DMS53 (cell line): Measurements from ENCODE around the gene LACTBL1.
"Not testable (repeated sequence)": the region's sequence is repeated elsewhere in the genome, so short reads cannot be mapped to it uniquely, and the experiment has no call there.

Experiments
- DNase-seq: peaks from one replicate; lab custom pipeline; 2025; lab: John Stamatoyannopoulos, UW

Gene LACTBL1, protein sequence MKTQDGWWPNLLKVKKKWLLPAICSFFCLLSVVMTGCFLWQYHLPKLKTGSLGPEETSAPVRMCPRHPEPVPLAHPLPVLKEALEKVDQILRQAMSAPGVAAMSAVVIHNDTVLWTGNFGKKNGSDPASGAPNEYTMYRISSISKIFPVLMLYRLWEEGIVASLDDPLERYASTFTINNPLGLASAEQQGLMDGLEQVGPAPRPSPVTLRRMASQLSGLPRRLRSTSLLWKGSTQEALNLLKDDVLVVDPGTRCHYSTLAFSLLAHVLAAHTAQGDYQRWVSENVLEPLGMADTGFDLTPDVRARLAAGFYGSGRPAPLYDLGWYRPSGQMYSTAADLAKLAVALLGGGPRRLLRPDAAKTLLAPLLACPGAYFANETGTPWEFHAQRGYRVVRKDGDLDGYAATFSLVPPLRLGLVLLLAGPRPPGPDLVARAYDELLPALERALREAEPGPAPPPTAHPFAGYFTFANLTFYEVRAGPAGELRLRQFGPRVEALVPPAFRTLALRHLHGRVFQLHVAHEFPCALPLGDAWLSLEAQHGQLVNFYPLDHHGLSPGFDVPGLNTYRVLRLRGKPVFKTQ

DNA sequence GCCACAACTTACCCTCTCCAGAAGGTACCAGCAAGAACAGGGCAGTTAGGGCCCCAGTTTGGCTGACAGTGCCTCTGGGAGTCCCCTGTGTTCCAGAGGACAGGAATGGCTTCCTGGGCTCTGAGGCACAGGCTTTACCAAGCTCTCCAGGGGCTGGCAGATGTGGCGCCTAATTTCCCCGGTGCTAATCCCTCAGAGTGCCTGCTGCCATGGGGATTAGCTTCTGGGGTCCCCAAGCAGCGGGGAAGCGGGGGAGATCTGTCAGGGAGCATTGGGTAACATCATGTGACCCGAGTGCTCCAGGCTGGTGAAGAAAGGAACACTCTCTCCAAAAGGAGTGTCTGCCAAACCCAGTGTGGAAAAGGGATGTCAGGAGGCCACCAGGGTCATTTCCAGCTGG lies at the start of gene LACTBL1:
TSS of gene LACTBL1 (minus strand) at position 107 of the 400 bp plus-strand sequence. CDS start 550 bp downstream, outside the sequence.
- DNase-seq, result no peak

DNA sequence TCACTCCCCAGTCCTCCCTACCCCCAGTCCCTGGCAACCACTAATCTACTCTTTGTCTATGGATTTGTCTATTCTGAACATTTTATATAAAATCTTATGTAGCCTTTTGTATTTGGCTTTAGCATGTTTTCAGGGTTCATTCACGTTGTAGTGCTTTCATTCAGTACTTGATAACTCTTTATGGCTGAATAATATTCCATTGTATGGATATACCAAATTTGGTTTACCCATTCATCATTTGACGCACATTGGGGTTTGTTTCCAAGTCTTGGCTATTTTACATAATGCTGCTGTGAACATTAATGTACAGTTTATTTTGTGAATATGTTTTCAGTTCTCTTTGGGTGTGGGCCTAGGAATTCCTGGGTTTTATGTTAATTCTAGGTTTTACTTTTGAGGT lies 49.2 kb upstream of the LACTBL1 start:
- no peak for DNase-seq

DNA sequence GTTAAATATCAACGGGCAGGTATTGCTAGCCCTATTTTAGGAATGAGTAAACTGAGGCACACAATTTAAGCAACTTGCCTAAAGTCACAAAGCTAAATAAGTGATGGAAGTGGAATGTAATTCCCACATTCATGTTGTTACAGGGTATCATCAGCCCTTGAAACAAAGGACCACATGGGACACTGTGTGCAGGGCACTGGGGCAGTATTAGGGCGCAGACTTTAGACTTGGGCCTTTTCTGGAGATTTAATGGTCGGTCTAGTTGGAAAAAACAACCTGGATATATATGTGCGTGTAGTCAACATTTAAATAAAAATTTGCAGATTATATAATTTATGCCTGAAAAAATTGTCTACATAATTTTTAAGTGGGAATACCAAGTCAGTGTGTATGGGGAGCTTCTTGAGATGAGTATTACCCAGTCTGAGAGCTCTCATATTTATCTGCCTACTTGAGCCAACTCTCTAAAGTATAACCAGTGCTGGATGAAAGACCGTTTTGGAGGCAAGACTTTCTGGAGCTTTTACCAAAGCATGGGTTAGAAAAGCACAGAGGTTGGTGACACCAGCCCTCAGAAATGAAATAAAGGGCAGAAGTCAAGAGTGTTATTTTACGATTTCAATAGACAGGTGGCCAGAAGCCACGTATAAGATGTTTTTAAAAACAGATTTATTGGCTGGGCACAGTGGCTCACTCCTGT lies 48.2 kb upstream of the LACTBL1 start:
- DNase-seq, result peak; percentile 25

DNA sequence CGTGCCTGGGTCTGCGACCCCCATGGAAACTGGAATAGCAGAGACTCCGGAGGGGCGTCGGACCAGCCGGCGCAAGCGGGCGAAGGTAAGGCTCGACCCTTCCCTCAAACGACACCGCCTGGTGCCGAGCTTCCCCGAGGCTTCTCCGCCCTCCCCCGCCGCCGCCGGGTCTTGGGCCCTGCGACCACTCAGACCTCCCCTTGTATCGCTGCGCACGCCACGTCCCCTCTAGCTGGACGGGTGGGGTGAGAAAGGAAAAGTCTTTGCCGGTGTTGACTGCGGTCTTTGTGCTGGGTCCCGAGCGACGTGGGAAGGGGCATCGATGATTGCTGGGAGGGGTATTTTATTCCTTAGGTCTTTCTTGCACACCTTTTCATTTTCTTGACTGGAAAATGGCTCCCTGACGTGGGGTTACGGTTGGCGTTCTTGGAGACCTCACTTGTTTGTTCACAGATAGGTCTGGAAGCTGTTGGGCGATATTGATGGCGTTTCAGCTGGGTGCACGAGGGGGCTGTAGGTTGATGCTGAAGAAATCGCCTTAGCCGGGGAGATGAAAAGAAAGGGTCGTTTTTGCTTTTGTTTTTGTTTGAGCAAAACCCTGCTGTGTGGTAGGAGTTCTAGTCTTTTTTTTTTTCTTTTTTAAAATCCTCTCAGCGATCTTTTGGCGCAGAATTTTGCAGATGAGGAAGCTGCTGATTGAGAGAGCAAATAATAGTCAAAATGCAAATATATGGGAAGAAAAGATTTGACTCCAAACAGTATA lies 47.4 kb upstream of the LACTBL1 start:
- peak; percentile 61 for DNase-seq

DNA sequence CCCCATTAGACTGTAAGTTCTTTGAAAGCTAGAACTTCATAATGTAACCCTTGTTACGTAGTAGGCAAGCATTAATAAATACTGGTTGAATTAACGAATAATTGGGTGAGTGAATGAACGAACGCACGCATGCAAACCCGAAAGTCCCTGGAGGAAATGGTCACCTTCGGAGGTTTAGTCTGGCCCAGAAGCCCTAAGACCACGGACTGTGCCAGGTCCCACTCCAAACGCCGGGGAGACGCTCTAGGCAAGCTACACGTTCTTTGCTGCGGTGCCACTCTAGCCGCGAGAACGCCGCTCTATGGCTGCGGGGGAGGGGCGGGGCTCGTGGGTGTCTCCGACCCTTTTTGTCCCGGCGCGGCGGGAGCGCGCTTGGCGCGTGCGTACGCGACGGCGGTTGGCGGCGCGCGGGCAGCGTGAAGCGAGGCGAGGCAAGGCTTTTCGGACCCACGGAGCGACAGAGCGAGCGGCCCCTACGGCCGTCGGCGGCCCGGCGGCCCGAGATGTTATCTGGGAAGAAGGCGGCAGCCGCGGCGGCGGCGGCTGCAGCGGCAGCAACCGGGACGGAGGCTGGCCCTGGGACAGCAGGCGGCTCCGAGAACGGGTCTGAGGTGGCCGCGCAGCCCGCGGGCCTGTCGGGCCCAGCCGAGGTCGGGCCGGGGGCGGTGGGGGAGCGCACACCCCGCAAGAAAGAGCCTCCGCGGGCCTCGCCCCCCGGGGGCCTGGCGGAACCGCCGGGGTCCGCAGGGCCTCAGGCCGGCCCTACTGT lies 46.6 kb upstream of the LACTBL1 start, which contains the start of gene KDM1A:
TSS of gene KDM1A (plus strand) at position 375 of the 769 bp plus-strand sequence. CDS start at position 504, 129 bp downstream.
- peak; percentile 99 for DNase-seq

DNA sequence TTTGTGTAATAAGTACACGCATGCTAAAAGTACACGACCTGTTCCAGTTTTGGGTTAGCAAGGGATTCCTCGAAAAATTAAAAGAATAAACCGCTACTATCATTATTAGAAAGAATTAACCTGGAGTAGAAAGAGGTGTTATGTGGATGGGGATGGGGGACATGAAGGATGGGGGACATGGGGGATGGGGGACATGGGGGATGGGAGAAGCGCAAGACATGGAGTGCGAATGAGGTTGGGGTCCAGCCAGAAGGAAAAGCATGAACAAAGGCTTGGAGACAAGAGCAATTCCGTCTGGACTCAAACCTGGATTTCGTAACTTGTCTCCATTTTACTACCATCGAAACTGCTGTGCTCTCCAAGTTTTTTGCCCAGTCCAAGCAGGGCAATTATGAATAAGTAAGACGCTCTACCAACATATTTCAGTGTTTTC lies 46.0 kb upstream of the LACTBL1 start:
- DNase-seq, result peak; percentile 72

DNA sequence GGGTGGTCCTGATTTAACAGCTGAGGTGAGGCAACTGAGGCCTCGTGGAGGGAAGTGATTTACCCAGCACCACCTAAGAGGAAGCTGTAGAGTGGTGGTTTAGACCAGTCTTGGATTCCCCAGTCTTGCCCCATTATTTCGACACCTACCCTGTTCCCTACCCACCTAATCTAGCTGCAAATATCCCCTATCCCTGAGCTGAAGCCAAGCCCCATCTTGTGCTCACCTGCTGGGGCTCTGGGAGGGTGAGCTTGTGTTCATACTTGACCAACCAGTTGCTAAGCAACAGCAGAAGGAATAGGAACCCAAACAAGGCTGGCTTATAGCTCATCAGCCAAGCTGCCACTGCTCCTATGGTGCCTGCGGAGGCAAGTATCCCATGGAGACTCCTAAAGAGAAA lies 41.0 kb upstream of the LACTBL1 start:
- peak; percentile 97 for DNase-seq

DNA sequence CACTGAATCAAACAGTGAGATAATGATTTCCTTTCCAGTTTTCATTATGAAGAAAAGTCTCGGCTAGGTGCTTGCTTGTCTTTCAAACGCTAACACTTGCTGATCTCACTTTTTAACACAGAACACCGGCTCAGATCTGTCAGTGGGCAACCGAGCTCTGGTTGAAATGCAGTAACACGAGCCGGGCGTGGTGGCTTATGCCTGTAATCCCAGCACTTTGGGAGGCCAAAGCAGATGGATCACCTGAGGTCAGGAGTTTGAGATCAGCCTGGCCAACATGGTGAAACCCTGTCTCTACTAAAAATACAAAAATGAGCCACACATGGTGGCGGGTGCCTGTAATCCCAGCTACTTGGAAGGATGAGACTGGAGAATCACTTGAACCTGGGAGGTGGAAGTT lies 37.4 kb upstream of the LACTBL1 start:
- not testable (repeated sequence) for DNase-seq

DNA sequence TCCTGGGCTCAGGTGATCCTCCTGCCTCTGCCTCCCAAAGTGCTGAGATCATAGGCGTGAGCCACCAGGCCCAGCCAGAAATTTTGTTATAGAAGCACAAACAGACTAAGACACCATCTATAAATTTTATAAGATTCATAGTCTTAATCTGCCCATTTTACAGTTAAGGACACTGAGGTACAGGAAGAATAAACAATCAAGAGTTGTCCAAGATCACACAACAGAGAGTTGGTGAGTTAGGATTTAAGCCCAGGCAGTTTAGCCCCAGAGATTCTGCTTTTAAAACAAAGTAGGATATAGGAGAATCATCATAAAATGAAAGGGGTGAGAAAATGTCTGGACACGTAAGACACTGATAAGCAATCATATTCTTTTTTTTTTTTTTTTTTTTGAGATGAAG lies 36.2 kb upstream of the LACTBL1 start:
- DNase-seq, result no peak

DNA sequence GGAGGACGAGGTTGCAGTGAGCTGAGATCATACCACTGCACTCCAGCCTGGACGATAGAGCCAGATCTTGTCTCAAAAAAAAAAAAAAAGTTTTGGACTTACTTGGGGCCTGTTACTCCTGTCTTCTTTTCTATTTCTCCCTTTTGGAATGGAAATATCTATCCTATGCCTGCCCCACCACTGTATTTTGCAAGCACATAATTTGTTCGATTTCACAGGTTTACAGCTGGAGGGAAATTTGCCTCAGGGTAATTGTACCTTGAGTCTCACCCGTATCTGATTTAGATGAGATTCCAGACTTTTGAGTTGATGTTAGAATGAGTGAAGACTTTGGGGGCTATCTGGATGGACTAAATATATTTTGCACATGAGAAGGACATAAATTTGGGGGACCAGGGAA lies 34.4 kb upstream of the LACTBL1 start:
- no peak for DNase-seq

DNA sequence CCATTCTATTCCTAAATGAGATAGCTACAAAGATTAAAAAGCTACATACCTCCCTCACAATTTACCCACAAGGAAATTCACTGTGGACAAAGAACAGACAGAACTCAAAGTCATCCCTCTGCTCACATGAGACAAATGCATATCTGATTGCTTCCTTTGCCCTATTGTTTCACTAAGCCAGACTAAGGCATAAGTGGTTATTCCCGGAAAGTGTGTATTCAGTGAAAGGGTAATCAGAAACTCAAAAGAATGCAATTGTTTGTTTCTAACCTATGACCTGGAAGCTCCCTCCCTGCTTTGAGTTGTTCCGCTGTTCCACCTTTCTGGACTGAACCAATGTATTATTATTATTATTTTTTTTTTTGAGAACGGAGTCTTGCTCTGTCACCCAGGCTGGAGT lies 32.1 kb upstream of the LACTBL1 start:
- peak; percentile 66 for DNase-seq

DNA sequence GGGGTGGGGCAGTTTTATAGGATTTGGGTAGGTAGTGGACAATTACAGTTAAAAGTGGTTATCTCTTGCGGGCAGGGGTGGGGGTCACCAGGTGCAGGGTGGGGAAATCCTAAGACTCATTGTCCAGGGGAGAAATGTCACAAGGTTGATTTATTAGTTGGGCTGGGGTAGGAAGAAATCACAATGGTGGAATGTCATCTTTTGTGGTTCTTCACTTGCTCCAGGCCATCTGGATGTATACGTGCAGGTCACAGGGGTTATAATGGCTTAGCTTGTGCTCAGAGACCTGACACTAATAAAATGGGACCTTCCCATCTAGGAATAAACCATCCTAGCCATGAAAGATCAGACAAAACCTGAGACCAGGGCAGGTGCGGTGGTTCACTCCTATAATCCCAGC lies 31.4 kb upstream of the LACTBL1 start:
- DNase-seq, result no peak

DNA sequence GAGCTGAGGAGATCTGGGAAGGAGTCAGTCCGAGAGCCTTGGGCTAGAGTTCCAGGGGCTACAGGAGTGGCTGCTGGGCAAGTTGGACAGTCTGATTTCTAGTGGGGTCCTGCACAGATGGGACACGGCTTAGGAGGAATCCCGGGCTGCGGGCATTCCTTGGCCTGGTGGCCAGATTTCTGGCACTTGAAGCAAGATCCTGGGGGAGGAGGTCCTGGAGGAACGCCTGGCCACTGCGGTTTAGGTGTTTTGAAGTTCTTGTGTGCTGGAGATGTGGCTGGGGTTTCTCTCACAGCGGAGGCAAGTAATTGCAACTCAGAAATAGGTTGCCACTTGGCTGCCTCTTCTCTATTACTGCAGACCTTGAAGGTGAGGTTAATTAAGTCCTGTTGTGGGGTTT lies 29.6 kb upstream of the LACTBL1 start:
- DNase-seq, result not testable (repeated sequence)

DNA sequence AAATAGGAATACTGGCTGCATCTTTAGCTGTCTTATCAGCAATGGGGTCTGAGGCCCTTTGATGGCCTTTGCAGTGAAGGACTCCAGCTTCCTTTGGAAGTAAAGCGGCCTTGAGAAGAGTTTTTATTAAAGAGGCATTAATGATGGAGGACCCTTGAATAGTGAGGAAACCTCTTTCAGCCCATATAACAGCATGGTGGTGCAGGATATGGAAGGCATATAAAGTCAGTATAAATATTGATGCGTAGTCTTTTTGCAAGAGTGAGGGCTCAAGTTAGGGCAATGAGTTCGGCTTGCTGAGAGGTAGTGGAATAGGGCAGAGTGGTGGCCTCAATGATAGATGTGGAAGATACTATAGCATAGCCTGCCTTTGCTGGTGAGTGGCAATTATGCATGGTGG lies 27.5 kb upstream of the LACTBL1 start:
- not testable (repeated sequence) for DNase-seq

DNA sequence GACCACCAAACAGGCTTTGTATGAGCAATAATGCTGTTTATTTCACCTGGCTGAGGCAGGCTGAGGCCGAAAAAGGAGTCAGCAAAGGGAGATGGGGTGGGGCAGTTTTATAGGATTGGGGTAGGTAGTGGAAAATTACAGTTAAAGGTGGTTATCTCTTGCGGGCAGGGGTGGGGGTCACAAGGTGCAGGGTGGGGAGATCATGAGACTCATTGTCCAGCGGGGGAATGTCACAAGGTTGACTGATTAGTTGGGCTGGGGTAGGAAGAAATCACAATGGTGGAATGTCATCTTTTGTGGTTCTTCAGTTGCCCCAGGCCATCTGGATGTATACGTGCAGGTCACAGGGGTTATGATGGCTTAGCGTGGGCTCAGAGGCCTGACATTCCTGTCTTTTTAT lies 24.9 kb upstream of the LACTBL1 start:
- not testable (repeated sequence) for DNase-seq

DNA sequence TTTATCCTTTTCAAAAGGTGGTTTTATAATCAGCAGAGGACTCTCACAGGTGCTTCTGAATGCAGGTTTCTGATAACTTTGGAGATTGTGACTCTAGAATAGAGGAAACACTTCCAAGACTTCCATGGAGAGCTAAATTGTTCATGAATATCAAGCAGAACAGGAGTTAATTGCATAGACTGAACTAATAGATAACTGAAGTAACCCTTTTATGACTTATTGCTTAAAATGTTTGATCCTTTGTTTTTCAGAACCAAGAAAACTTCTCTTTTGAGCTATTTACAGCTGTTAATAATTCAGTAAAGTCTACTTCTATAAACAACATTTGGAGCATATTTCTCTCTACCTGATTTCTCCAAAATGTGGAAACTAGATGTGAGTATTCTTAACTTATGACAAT lies 23.1 kb upstream of the LACTBL1 start:
- DNase-seq, result no peak

DNA sequence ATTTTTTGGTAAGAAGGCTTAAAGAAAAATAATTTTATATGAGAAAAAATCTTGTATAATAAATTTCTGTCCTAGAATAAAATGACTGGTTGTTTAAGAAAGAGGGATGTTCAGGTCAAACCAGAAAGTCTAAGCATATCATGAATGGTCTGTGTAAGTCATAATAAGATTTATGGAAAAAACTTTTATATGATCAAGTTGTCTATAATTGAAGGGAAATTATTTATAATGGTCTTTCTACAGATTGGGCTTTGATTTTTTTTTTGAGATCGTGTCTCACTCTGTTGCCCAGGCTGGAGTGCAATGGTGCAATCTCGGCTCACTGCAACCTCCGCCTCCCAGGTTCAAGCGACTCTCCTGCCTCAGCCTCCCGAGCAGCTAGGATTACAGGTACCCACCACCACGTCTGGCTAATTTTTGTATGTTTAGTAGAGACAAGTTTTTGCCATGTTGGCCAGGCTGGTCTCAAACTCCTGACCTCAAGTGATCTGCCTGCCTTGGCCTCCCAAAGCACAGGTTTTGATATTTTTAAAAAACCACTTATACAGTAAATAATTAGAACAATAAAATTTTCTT lies 20.6 kb upstream of the LACTBL1 start:
- DNase-seq, result peak; percentile 52

DNA sequence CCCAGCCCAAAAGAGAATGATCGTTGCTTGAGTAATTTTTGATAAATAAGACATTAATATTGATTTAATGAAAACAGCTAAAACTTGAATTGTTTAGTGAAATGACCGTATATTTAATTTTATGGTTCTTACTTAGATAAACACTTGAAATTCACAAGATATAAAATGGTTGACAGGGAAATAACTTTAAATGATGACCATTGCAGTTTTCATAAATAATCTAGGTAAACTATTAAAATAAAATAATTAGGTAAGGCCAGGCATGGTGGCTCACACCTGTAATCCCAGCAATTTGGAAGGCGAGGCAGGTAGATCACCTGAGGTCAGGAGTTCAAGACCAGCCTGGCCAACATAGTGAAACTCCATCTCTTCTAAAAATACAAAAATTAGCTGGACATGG lies 19.7 kb upstream of the LACTBL1 start:
- not testable (repeated sequence) for DNase-seq

DNA sequence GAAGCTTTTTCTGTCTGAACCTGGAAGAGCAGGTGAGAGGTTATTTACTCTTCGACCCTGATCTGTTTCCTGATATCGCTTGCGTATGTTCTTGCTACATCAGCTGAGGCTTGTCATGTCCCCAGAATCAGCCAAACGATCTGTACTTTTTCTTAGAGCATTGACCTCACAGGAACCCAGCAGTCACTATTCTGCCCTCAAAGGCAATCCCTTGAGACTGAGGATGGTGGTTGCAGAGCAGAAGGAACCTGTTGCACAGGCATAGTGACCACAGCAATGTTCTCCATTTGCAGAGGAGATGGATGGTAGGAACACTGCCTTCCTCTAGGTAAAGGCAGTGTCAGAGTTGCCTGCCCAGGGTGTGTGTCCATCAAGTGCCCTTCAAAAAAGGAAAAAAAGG lies 11.3 kb upstream of the LACTBL1 start:
- no peak for DNase-seq

DNA sequence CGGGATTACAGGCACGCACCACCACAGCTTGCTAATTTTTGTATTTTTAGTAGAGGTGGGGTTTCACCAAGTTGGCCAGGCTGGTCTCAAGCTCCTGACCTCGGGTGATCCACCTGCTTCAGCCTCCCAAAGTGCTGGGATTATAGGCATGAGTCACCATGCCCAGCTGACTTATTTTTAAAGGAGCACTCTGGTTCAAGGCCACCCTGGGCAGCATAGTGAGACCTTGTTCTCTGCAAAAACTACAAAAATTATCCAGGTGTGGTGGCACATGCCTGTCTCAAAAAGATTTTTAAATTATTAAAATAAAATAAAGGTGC lies 7.8 kb upstream of the LACTBL1 start:
- not testable (repeated sequence) for DNase-seq

DNA sequence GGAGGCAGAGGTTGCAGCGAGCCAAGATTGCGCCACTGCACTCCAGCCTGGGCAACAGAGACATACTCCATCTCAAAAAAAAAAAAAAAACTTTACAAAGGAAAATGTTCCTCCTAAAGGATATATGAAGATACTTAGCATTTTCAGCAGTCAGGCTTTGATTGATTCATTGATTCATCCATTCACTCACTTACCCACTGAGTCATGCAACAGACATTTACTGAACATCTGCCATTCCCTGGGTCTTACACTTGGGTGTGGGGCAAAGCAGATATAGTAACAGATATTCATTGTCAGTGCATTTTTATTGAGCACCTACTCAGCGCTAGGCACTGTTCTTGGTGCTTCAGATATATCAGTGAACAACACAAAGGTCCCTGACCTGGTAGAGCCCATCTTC lies 5.6 kb upstream of the LACTBL1 start:
- peak; percentile 21 for DNase-seq
